Endodermal cell (in vitro differentiated cells): ENCODE measurements around the gene KRTAP10-4. TPM values are rescaled to one million over a fixed set of nuclear protein-coding genes. Genes with fewer than 3 reads are reported as not detected.
"Not testable (repeated sequence)": the region's sequence is repeated elsewhere in the genome, so short reads cannot be mapped to it uniquely, and the experiment has no call there.

Experiments used
- DNase-seq: peaks from one replicate; pipeline ENCODE4 v3.0.0-alpha.2; 2017
- H3K27ac ChIP-seq: 2 replicates; pipeline ENCODE4 v1.5.1; 2013; ENCODE audit warnings: mild to moderate bottlenecking, low read depth, low read length, moderate library complexity
- H3K27me3 ChIP-seq: 2 replicates; pipeline ENCODE4 v1.6.1; 2013; ENCODE audit warnings: mild to moderate bottlenecking, low read length, moderate library complexity; ENCODE audit not compliant: insufficient read depth, control insufficient read depth, poor library complexity, severe bottlenecking
- H3K36me3 ChIP-seq: 2 replicates; pipeline ENCODE4 v1.7.0; 2013; ENCODE audit warnings: mild to moderate bottlenecking, low read length, moderate library complexity; ENCODE audit not compliant: control insufficient read depth, insufficient read depth
- H3K4me1 ChIP-seq: one replicate; pipeline ENCODE4 v1.7.0; 2013; ENCODE audit warnings: low read length; ENCODE audit not compliant: control insufficient read depth, insufficient read depth
- H3K4me3 ChIP-seq: 2 replicates; pipeline ENCODE4 v1.5.1; 2013; ENCODE audit warnings: mild to moderate bottlenecking, low read length, moderate library complexity
- H3K9ac ChIP-seq: 2 replicates; pipeline ENCODE4 v1.6.1; 2013; ENCODE audit warnings: mild to moderate bottlenecking, low read length, moderate library complexity; ENCODE audit not compliant: poor library complexity, severe bottlenecking; ENCODE audit errors: extremely low read depth
- H3K9me3 ChIP-seq: 2 replicates; pipeline ENCODE4 v1.6.1; 2013; ENCODE audit warnings: mild to moderate bottlenecking, low read length, moderate library complexity; ENCODE audit not compliant: control insufficient read depth
- H3K27ac Mint-ChIP-seq: 2 replicates; pipeline ENCODE4 v1.8.0; 2020; ENCODE audit warnings: mixed read lengths
- H3K27me3 Mint-ChIP-seq: 2 replicates; pipeline ENCODE4 v1.8.0; 2021; ENCODE audit warnings: mild to moderate bottlenecking, mixed read lengths; ENCODE audit not compliant: insufficient read depth
- H3K36me3 Mint-ChIP-seq: 2 replicates; pipeline ENCODE4 v1.8.0; 2020; ENCODE audit warnings: low read depth, mixed read lengths
- H3K4me1 Mint-ChIP-seq: 2 replicates; pipeline ENCODE4 v1.8.0; 2020; ENCODE audit warnings: mixed read lengths
- H3K4me3 Mint-ChIP-seq: 2 replicates; pipeline ENCODE4 v1.8.0; 2020; ENCODE audit warnings: mild to moderate bottlenecking, moderate library complexity, mixed read lengths
- H3K9me3 Mint-ChIP-seq: 2 replicates; pipeline ENCODE4 v1.8.0; 2020; ENCODE audit warnings: mild to moderate bottlenecking, mixed read lengths
- WGBS, 2 experiments: methylation state at CpG; one replicate each; pipeline versions ENCODE4 v1.1.5 to v1.1.7; 2013; ENCODE audit warnings: missing lambda C conversion rate in 2 of 2, mixed read lengths in 1 of 2; ENCODE audit not compliant: insufficient coverage in 1 of 2, insufficient read length in 1 of 2; 5-methylcytosine and 5-hydroxymethylcytosine counted together
- total RNA-seq, 2 donors: library from RNA; stranded (reverse); fragmentation: NEBNext Ultra II Directional in 1 of 2; extraction: Animal tissue kit (Norgen Biotek cat#: 25700) in 1 of 2; gene quantifications; 2 replicates in 1 of 2; 3 replicates in 1 of 2; pipeline ENCODE4 v1.2.1, GENCODE V29; 2021
- TF ChIP-seq, protein P1 (sequence below): fragments of 200-600 bp; sonication (generic); conservative IDR thresholded peaks from 2 replicates; pipeline ENCODE4 v1.5.0; 2021; ENCODE audit warnings: antibody characterized with exemption, mild to moderate bottlenecking

The KRTAP10-4 gene
- total RNA-seq, 2 donors from 2014 or later = not detected

DNA sequence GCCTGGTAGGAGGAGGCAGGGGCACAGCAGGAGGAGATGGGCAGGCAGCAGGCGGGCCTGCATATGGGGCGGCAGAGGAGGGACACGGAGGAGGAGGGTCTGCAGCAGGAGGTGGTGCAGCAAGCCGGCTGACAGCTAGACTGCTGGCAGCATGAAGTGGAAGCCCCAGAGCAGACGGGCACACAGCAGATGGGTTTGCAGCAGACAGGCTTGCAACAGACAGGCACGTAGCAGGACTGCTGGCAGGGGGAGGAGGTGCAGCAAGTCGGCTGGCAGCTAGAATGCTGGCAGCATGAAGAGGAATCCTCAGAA lies 6.3 kb downstream of the KRTAP10-4 start:
- 85 to 89% methylated on average over 7 of the region's 7 CpGs for WGBS, 2 experiments
- H3K9me3 ChIP-seq = peaks cover 21% of the 10 kb centered on the region
- no peak for DNase-seq
- Mint-ChIP-seq H3K9me3 (peaks cover 34% of the 10 kb centered on the region), H3K4me3 (no peak overlapping the region), H3K4me1 (peaks cover 7% of the 10 kb centered on the region), H3K36me3 (peaks cover 3% of the 10 kb centered on the region), H3K27me3 (peaks cover 8% of the 10 kb centered on the region), H3K27ac (no peak overlapping the region)
- H3K4me3 ChIP-seq = no peak overlapping the region
- TF ChIP-seq, protein P1, sequence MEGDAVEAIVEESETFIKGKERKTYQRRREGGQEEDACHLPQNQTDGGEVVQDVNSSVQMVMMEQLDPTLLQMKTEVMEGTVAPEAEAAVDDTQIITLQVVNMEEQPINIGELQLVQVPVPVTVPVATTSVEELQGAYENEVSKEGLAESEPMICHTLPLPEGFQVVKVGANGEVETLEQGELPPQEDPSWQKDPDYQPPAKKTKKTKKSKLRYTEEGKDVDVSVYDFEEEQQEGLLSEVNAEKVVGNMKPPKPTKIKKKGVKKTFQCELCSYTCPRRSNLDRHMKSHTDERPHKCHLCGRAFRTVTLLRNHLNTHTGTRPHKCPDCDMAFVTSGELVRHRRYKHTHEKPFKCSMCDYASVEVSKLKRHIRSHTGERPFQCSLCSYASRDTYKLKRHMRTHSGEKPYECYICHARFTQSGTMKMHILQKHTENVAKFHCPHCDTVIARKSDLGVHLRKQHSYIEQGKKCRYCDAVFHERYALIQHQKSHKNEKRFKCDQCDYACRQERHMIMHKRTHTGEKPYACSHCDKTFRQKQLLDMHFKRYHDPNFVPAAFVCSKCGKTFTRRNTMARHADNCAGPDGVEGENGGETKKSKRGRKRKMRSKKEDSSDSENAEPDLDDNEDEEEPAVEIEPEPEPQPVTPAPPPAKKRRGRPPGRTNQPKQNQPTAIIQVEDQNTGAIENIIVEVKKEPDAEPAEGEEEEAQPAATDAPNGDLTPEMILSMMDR = no peak
- no peaks in the 10 kb centered on the region for H3K4me1 ChIP-seq
- no peaks in the 10 kb centered on the region for H3K27me3 ChIP-seq
- H3K27ac ChIP-seq = no peak overlapping the region
- H3K36me3 ChIP-seq = no peaks in the 10 kb centered on the region
- H3K9ac ChIP-seq = no peak overlapping the region

DNA sequence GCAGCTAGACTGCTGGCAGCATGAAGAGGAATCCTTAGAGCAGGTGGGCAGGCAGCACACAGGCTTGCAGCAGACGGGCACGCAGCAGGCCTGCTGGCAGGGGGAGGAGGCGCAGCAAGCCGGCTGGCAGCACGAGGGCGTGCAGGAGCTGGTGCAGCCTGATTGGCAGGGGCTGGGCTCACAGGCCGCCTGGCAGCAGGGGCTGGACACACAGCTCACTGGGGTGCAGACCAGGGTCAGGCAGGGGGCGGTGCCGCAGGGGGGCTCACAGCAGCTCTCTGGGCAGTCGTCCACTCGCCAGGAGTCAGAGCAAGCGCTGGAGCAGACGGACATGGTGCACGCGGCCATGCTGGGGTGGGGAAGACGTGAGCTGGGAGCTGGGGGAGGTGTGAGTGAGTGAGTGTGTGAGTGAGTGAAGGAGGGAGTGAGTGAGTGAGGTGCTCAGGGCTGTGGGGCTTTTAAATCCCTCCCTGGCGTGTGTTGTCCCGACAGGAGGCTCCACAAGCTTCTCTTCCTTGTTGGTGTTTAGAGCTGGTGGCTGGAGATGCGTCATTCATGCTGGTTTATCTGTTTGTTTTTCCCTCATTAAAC lies 6.8 kb downstream of the KRTAP10-4 start, which contains the start of gene KRTAP10-5:
KRTAP10-5 (minus strand) TSS at position 374 of the 591 bp plus-strand sequence; CDS start at position 348, 26 bp downstream.
- not testable (repeated sequence) for H3K27me3 Mint-ChIP-seq, H3K4me1 ChIP-seq, H3K36me3 Mint-ChIP-seq

DNA sequence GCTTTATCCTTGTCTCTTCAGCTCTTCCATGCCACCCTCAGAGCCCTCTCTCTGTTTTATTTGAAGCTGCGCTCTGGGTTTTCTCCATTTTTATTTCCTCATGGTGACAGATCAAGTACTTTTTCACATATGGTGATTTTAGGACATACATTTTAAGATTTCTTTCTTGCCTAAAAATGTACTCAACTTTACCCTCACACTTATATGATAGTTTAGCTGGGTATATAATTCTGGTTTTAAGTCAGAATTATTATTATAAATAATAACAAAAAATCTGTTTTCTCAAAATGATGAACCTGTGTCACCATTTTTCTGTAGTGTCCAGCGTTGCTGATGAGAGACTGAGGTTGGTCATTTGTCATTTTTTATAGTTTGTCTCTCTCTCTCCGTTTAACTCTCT lies 7.6 kb downstream of the KRTAP10-4 start:
- Mint-ChIP-seq H3K9me3 (peaks cover 30% of the 10 kb centered on the region), H3K4me1 (peaks cover 5% of the 10 kb centered on the region), H3K36me3 (peaks cover 3% of the 10 kb centered on the region), H3K27ac (no peak overlapping the region), H3K4me3 (no peak overlapping the region), H3K27me3 (peaks cover 10% of the 10 kb centered on the region)
- 93 to 94% methylated on average over 2 to 3 of the region's 3 CpGs for WGBS, 2 experiments
- H3K9ac ChIP-seq = no peak overlapping the region
- no peaks in the 10 kb centered on the region for H3K4me1 ChIP-seq
- TF ChIP-seq, protein P1 = no peak
- no peak for DNase-seq
- no peak overlapping the region for H3K27ac ChIP-seq
- peaks cover 21% of the 10 kb centered on the region for H3K9me3 ChIP-seq
- H3K4me3 ChIP-seq = no peak overlapping the region
- H3K36me3 ChIP-seq = no peaks in the 10 kb centered on the region
- H3K27me3 ChIP-seq = no peaks in the 10 kb centered on the region

More for the DNA sequence above, 6.8 kb downstream of the KRTAP10-4 start, which contains the start of gene KRTAP10-5:
- H3K4me1 Mint-ChIP-seq, H3K4me3 Mint-ChIP-seq, H3K4me3 ChIP-seq, H3K27ac Mint-ChIP-seq, H3K36me3 ChIP-seq, H3K27ac ChIP-seq, H3K9ac ChIP-seq, H3K27me3 ChIP-seq: not testable (repeated sequence)
- DNase-seq = peak; percentile 24
- H3K9me3 Mint-ChIP-seq = peaks cover 34% of the 10 kb centered on the region
- peaks cover 21% of the 10 kb centered on the region for H3K9me3 ChIP-seq
- WGBS, 2 experiments = 79 to 85% methylated on average over 12 to 19 of the region's 19 CpGs

- H3K9me3 Mint-ChIP-seq = peaks cover 23% of the 10 kb centered on the region
- no peak overlapping the region for H3K27ac Mint-ChIP-seq
These were observed 8.5 kb downstream of the KRTAP10-4 start for GRCh38 chr21:44582055-44582454.

More at GRCh38 chr21:44582055-44582454, 8.5 kb downstream of the KRTAP10-4 start:
- Histone ChIP-seq H3K4me3 (no peak overlapping the region), H3K4me1 (no peaks in the 10 kb centered on the region), H3K9ac (no peak overlapping the region), H3K27ac (no peak overlapping the region), H3K36me3 (no peaks in the 10 kb centered on the region), H3K27me3 (no peaks in the 10 kb centered on the region), H3K9me3 (peaks cover 15% of the 10 kb centered on the region)
- 86 to 94% methylated on average over 8 to 15 of the region's 15 CpGs for WGBS, 2 experiments
- Mint-ChIP-seq H3K36me3 (peaks cover 3% of the 10 kb centered on the region), H3K27me3 (peaks cover 10% of the 10 kb centered on the region), H3K4me1 (peaks cover 5% of the 10 kb centered on the region), H3K4me3 (no peak overlapping the region)
- TF ChIP-seq, protein P1 = no peak
- no peak for DNase-seq
